A204.1 (cell line): ENCODE measurements around the gene TENM4.

Experiments
- FAIRE-seq: peaks from 2 replicates; lab custom pipeline; 2012; peaks lifted over from hg19 to GRCh38; lab: Jason Lieb, UNC

Gene TENM4

GRCh38 chr11:79167510-79168188, 273.2 kb downstream of the TENM4 start:
- FAIRE-seq = no peak

DNA sequence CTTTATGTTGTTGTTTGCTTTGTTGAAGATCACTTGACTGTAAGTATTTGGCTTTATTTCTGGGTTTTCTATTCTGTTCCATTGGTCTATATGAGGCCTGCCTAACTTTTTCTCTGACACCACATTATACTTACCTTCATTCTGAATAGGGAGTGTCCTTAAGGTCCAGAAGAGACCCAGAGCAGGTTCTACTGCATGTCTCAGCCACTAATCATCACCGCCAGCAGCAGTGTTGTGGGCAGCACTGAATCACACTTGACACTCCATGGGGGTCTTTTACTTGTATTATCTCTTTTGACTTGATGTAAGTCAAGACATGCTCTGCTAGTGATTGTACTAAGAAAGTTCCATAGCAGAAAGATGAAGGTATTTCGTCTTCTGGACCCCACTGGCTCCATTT, 274.9 kb downstream of the TENM4 start:
- no peak for FAIRE-seq

- FAIRE-seq = no peak
Observed at GRCh38 chr11:79160791-79161403, 279.9 kb downstream of the TENM4 start.

DNA sequence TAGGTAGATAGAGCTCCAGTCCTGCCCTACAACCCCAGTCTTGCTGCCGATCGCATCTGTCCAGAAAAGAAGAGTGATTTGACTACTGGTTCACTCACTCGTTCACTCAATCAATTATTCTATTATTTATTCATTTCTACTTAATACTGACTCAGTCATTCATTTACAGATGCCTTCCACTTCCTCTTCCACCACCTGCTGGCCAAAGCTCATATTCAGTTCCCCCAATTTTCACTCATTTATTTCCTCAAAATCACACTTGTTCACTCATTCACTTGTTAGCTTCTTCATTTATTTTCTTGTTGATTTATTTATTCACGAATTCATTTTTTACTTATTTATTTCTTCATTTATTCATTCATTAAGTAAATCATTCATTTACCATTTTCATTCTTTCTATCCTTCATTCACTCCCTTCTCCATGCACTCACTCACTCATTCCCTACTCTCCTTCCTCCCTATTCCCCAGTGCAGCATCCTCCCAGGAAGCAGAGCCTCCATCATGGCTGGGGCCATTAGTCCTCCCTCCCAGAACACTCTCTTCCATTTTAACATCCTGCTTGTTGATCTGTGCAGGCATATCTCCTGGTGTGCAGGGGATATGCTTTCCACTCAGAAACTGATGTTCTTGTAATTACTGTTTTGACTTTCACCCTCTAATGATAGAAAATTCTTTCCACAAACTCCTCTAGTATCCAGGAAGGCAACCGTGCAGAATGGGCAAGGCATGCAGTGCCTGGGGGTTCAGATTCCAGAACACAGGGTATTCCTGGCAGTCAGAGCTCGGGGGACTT, 281.0 kb downstream of the TENM4 start:
- FAIRE-seq = no peak

GRCh38 chr11:79157738-79158137, 283.1 kb downstream of the TENM4 start:
- FAIRE-seq = no peak

GRCh38 chr11:79156031-79156430, 284.8 kb downstream of the TENM4 start:
- no peak for FAIRE-seq

DNA sequence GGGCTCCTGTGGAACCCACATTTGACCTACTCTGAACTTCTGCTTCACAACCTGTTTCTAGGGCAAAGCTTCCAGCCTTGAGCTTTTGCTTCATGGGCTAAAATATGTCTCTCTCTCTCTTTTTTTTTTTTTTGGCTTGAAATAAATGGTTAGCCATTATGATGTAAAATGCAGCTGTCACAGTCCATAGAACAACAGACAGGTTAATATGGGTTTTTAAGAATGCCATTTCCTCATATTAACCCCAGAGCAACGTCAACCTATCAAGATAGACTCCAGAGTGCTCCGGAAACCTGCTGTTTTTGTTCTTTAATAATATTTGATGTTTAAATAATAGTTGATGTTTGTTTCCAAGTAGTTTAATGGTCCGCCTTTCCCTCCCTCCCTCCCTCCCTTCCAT, 285.6 kb downstream of the TENM4 start:
- no peak for FAIRE-seq

DNA sequence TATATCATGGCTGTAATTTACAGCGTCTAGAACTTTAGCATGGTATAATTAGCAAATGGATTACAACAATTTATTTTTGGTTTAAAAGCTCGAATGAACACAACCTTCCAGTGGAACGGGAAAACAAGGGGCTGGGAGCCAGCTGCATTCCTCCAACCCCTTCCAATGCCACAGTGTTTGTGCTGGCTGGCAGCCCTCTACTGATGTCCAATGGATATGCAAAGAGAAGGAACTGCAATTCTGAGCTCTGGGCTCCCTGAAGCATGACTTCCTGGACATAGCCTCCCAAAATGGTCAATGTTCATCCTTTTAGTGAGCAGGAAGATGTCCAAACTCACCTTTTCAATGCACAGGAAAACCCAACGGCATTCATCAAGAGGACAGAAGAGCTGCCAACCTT, 288.3 kb downstream of the TENM4 start:
- no peak for FAIRE-seq

DNA sequence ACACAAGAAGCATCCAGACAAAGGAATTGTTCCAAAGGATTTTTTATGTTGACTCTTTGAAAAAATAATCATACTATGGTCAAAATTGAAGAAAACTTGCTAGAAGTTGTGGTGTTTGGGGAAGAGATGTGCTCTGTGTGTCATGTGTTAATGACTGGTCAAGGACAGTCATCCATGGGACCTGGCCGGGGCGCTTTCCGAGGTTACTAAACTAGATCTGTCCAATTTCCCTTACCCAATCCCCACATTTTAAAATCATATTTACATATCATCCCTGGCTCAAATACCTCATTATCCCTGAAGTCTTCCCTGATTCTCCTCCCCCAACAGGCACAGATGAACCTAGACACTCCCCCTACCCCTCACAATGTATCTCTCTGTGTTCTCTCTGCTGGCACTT, 289.4 kb downstream of the TENM4 start:
- no peak for FAIRE-seq

- no peak for FAIRE-seq
Observed at GRCh38 chr11:79150966-79151365, 289.9 kb downstream of the TENM4 start.

DNA sequence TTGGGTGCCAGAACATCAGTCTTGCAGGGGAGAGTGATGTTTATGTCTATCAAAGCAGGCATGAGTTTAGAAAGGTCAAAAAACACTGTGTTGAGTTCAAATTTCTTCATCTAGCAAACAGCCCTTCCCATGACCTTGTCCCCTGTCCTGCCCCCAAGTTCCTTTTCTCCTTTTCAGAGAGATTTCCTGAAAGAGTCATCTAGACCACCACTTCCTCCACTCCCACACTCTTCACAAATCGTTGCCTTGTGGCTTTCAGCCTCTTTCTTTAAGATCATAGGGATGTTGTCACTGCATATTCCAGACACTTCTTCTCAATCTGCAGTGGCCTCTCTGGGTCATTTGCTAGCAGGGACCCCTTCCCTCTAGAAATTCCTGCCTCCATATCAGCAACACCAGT, 290.5 kb downstream of the TENM4 start:
- no peak for FAIRE-seq

- FAIRE-seq = no peak
Observed at GRCh38 chr11:79147731-79148130, 293.1 kb downstream of the TENM4 start.

DNA sequence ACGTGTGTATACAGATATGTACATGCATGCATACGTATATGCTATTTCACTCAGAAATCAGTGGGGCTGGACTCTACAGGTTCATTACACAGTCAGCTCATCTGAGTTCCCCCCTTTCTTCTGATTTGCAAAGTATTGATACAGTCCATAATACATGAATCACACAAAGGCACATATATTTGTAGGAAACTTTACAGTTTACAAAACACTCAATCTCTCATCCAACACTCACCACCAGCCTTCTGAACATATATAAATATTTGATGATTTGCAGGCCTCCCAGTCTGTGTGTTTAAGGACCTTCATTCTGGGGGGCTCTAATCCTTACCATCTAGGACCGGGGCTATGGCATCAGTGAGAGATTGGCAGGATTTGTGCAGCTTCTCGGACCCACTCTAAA, 293.8 kb downstream of the TENM4 start:
- FAIRE-seq = no peak

DNA sequence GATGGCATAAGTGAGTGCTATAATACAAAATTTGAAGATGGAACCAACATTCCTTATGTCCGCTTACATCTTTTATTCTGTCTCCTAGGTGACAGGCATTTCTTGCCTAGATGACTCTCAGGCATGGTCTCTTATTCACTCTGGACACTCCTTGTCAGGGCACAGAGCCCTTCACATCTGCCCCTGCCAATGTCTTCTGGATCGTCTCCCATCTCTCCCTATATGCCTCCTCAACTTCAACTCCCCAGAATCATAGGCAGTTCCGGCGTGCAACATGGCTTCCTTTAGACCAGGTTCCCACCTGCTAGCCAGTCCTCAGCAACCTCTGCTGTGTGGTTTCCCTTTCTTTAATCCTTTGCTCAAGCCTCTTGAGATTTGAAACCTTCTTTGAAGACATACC, 300.9 kb downstream of the TENM4 start:
- no peak for FAIRE-seq

GRCh38 chr11:79129702-79130101, 311.1 kb downstream of the TENM4 start:
- FAIRE-seq = no peak

DNA sequence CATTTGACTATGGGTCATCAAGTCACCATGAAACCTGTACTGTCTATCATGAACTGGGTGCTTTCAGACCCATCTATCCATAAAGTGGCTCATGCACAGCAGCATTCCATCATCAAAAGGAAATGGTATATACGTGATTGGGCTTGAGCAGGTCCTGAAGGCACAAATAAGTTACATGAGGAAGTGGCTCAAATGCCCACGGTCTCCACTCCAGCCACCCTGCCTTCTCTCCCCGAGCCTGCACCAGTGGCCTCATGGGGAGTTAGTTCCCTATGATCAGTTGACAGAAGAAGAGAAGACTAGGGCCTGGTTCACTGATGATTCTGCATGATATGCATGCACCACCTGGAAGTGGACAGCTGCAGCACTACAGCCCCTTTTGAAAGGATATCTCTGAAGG, 312.5 kb downstream of the TENM4 start:
- no peak for FAIRE-seq

DNA sequence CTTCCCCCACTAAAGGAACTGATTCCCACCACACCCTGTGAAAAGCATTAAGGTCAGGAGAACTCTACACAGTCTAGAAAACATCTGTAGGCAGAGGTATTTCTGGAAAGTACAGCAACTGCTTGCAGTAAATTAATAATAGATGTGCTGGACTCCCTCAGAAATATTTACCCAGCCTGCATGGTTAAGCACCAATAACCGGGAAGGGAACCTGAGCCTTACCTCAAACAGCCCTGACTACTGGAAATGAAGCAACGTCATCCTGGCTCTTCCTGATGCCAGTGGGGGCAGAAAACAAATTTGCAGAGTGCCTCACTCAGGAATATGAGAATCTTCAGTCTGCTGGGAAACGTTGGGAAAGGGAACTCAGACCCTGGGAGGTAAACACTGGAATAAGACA, 318.1 kb downstream of the TENM4 start:
- FAIRE-seq = no peak

DNA sequence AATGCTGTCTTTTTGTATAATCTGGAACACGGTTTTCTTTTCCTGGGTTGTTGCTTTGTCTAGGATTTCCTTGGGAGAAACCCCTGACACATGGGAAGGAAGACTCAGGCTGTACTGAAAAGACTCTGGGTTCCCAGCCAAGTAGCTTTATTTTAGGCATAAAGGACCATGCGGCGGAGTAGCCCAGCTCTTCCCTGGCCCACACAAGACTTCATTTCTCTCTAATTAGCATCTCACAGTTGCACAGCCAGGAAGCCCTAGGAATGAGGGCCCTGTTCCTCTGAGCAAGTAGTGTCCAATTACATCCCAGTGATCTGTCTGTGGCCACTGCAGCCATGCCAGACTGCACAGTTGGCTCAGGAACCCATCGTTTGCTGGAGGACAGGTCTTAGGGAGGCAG, 319.5 kb downstream of the TENM4 start:
- no peak for FAIRE-seq

- FAIRE-seq = no peak
Observed at GRCh38 chr11:79119491-79120284, 321.1 kb downstream of the TENM4 start.

DNA sequence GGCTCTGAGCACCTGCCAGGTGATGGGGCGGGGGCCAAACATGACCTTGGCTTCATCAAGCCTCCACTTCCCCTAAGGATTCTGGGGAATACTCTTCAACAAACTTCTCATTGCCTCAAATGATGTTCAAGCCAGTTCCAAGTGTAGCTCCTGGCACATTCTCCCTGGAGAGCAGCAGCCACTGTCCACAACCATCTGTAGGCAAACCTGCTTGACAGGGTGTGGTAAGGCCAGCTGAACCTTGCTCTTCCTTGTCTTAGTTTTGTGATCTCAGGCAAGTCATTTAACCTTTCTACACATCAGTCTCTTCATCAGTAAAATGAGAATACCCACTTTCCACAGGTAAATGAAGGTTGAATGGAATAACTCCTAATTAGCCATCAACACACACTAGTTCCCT, 323.3 kb downstream of the TENM4 start:
- no peak for FAIRE-seq

DNA sequence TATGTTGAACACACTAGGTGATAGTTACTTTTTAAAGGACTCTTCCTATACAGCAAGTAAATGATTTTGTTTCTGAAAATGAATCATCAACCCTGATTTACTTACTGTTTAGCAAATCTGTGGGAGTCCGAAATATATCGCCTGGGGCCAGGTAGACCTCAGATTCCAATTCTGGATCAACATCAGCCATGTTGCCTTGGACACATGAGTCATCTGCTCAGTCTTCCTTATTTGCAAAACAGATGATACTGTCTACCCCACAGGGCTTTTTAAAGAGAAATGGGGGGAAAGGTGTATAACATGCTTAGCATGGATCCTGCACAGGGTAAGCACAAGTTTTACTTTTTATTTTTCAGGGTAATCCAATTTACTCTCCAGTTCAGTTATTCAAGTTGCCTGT, 324.2 kb downstream of the TENM4 start:
- FAIRE-seq = no peak

- FAIRE-seq = no peak
Observed at GRCh38 chr11:79113054-79113690, 327.7 kb downstream of the TENM4 start.
